ENCODE results near the gene KIF19. TPM values are rescaled to one million over a fixed set of nuclear protein-coding genes. Genes with fewer than 3 reads are reported as not detected.
A peak's percentile ranks its signal among the peaks of the same experiment; 100 is the strongest.

KIF19 gene
- total RNA-seq, 4 donors from 2014 or later = 0.12 to 0.76 TPM; not detected in 2

DNA sequence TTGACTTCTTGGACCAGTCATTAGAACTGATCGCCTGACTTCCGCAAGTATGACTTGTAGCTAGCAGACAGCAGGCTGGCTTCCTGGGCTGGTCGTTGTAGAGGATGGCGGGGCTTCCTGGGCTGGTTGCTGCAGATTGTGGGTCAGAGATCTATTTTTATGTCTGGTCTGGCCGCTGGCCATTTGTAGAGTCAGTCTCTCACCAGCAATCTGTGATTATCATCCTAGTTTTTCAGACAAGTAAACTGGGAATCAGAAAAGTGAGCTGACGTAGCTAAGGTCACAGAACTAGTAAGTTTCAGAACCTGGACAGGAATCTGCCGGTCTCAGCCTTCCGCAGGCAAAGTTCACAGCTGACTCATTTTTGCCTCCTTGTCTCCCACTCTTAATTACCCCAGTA lies 60.4 kb downstream of the KIF19 start:
- no peaks in the 10 kb centered on the region for H3K36me3 ChIP-seq
- TF ChIP-seq CTCF (IDR thresholded peaks at IDR 0.05) (no peak), POLR2A (IDR thresholded peaks at IDR 0.05) (no peak)
- 61 to 62% methylated on average over 8 of the region's 8 CpGs for WGBS, 2 donors
- H3K27me3 ChIP-seq = peaks cover 0 to 20% (median 0%) of the 10 kb centered on the region in 4 donors
- intact Hi-C loops (cut with DNase I) = no loop called here
- no peaks in the 10 kb centered on the region for H3K9me3 ChIP-seq
- H3K27ac ChIP-seq = no peak overlapping the region
- no peak for DNase-seq
- no peak overlapping the region for H3K4me3 ChIP-seq
- peaks cover 0 to 12% (median 0%) of the 10 kb centered on the region in 3 donors for H3K4me1 ChIP-seq

DNA sequence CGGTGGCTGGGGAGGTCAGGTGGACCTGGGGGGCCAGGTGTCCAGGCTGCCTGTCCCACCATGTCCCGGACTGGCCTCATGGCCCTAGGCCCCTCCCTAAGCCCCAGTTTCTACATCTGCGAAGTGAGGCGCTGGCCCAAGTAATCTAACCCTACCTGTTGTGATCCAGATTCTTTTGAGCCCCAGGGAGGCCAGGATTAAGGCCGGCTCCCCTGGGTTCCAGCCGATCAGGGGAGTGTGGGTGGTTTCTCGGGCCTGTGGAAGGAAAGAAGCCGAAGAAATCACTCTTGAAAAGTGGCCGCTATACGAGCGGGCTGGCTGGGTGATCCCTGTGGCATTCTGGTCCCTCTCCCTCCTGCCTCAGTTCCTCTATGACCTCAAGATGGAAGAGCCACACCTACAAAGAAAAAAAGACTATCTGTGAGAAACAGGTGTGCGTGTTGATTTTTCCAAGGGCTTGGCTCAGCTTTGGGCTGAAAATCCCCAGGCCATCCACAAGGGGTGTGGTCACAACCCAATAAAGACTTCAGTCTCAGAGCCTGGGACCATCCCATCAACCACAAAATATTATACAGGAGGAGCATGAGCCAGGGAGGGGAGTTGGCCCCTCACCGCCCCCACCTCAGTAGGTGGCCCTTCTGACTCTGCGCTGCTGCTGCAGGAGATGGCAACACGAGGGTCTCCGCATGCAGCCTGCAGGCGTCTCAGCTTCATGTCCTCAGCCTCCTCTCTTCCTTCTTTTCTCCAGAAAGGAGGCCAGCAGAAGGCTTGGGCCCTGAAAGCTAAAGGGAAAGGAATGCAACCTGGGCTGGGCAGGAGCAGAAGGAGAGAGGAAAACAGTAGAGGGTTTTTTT lies 61.6 kb downstream of the KIF19 start:
- no peak for DNase-seq
- Histone ChIP-seq H3K36me3 (no peaks in the 10 kb centered on the region), H3K27me3 (peaks cover 0 to 20% (median 0%) of the 10 kb centered on the region in 4 donors), H3K27ac (no peak overlapping the region), H3K4me3 (no peak overlapping the region), H3K4me1 (peaks cover 0 to 9% (median 0%) of the 10 kb centered on the region in 3 donors), H3K9me3 (no peaks in the 10 kb centered on the region)
- TF ChIP-seq CTCF (IDR thresholded peaks at IDR 0.05) (peak in 1 of 6 experiments; percentile 13), POLR2A (IDR thresholded peaks at IDR 0.05) (no peak)
- intact Hi-C loops (cut with DNase I) = no loop called here
- 39 to 68% methylated on average over 4 of the region's 17 CpGs for WGBS, 2 donors

- H3K9me3 ChIP-seq = no peaks in the 10 kb centered on the region
- WGBS, 2 donors = 52 to 74% methylated on average over 7 to 10 of the region's 12 CpGs
- H3K36me3 ChIP-seq = no peaks in the 10 kb centered on the region
- DNase-seq = no peak
- H3K4me3 ChIP-seq = no peak overlapping the region
- H3K4me1 ChIP-seq = peaks cover 0 to 9% (median 0%) of the 10 kb centered on the region in 3 donors
- intact Hi-C loops (cut with DNase I) = no loop called here
- peaks cover 0 to 20% (median 0%) of the 10 kb centered on the region in 4 donors for H3K27me3 ChIP-seq
- no peak for TF ChIP-seq CTCF (IDR thresholded peaks at IDR 0.05)
- TF ChIP-seq POLR2A (IDR thresholded peaks at IDR 0.05) = no peak
- H3K27ac ChIP-seq = no peak overlapping the region
These were observed 63.2 kb downstream of the KIF19 start for GRCh38 chr17:74389084-74389753.

GRCh38 chr17:74389937-74390679 lies 64.1 kb downstream of the KIF19 start:
- peaks cover 0 to 13% (median 0%) of the 10 kb centered on the region in 3 donors for H3K4me1 ChIP-seq
- 67 to 73% methylated on average over 2 of the region's 2 CpGs for WGBS, 2 donors
- DNase-seq = no peak
- no peak overlapping the region for H3K4me3 ChIP-seq
- intact Hi-C loops (cut with DNase I) = no loop called here
- TF ChIP-seq CTCF (IDR thresholded peaks at IDR 0.05) = no peak
- TF ChIP-seq POLR2A (IDR thresholded peaks at IDR 0.05) = no peak
- H3K36me3 ChIP-seq = no peaks in the 10 kb centered on the region
- no peak overlapping the region for H3K27ac ChIP-seq
- no peaks in the 10 kb centered on the region for H3K9me3 ChIP-seq
- H3K27me3 ChIP-seq = peaks cover 0 to 18% (median 0%) of the 10 kb centered on the region in 4 donors
